SK-N-SH (cell line): Measurements from ENCODE around the gene CDH4.

Source experiments
- CTCF ChIP-seq: fragments of 200-600 bp; sonication (generic); IDR thresholded peaks from 2 replicates; pipeline ENCODE4 v1.6.1; 2017; ENCODE audit warnings: antibody characterized with exemption, mild to moderate bottlenecking, moderate library complexity
- EP300 ChIP-seq, 2 experiments: IDR thresholded peaks; 2 replicates each; pipeline versions ENCODE4 v1.4.0 to v1.6.1; 2012; ENCODE audit warnings: borderline replicate concordance in 1 of 2, low read depth in 1 of 2, low read length in 1 of 2
- FOXM1 ChIP-seq: IDR thresholded peaks from 2 replicates; pipeline ENCODE4 v1.4.0; 2012; ENCODE audit warnings: low read depth, mild to moderate bottlenecking
- GATA2 ChIP-seq: sonication (generic); formaldehyde crosslinking; IDR thresholded peaks from 2 replicates; pipeline ENCODE4 v1.5.0; 2020; ENCODE audit warnings: mild to moderate bottlenecking, missing genetic modification reagents
- MAX ChIP-seq: IDR thresholded peaks from 2 replicates; pipeline ENCODE4 v1.4.0; 2012; ENCODE audit warnings: low read depth
- MEF2A ChIP-seq: IDR thresholded peaks from 2 replicates; pipeline ENCODE4 v1.4.0; 2012; ENCODE audit warnings: low read depth, borderline replicate concordance
- MXI1 ChIP-seq: IDR thresholded peaks from 2 replicates; pipeline ENCODE4 v1.6.1; 2012; ENCODE audit warnings: mild to moderate bottlenecking, low read depth, low read length, improper control_type of control experiment
- POLR2AphosphoS5 ChIP-seq: IDR thresholded peaks from 2 replicates; pipeline ENCODE4 v1.6.1; 2012; ENCODE audit warnings: low read depth, low read length
- REST ChIP-seq: IDR thresholded peaks from 2 replicates; pipeline ENCODE4 v1.6.1; 2012; ENCODE audit warnings: mild to moderate bottlenecking, low read depth, low read length, moderate library complexity
- RFX5 ChIP-seq: IDR thresholded peaks from 2 replicates; pipeline ENCODE4 v1.6.1; 2012; ENCODE audit warnings: mild to moderate bottlenecking, improper control_type of control experiment, low read length
- RXRA ChIP-seq: IDR thresholded peaks from 2 replicates; pipeline ENCODE4 v1.4.0; 2012; ENCODE audit warnings: low read depth, mild to moderate bottlenecking, borderline replicate concordance
- SIN3A ChIP-seq: IDR thresholded peaks from 2 replicates; pipeline ENCODE4 v1.6.1; 2012; ENCODE audit warnings: low read depth, mild to moderate bottlenecking, low read length, moderate library complexity, borderline replicate concordance
- TAF1 ChIP-seq: IDR thresholded peaks from 2 replicates; pipeline ENCODE4 v1.6.1; 2012; ENCODE audit warnings: low read depth, mild to moderate bottlenecking, low read length, moderate library complexity, borderline replicate concordance
- USF2 ChIP-seq: fragments of 150-350 bp; IDR thresholded peaks from 2 replicates; pipeline ENCODE4 v1.6.1; 2017; ENCODE audit warnings: antibody characterized with exemption, low read length, low read depth, borderline replicate concordance

- TF ChIP-seq RXRA: no peak
- TF ChIP-seq MAX: no peak
- no peak for TF ChIP-seq EP300 (IDR thresholded peaks at IDR 0.05; ENCODE audit: borderline replicate concordance in 1 of 2, low read depth in 1 of 2, low read length in 1 of 2)
- no peak for TF ChIP-seq CTCF
- no peak for TF ChIP-seq POLR2AphosphoS5
- TF ChIP-seq MXI1: no peak
- TF ChIP-seq USF2: no peak
- no peak for TF ChIP-seq RFX5
- TF ChIP-seq REST: no peak
- TF ChIP-seq FOXM1: no peak
- TF ChIP-seq TAF1: no peak
- TF ChIP-seq SIN3A: no peak
- TF ChIP-seq GATA2 (CRISPR knock-in tag): no peak
- TF ChIP-seq MEF2A: no peak
Observed at GRCh38 chr20:61726979-61727378, 474.9 kb downstream of the CDH4 start.
